Inflammatory macrophage treated with lipopolysaccharide for 1 hour (primary cell): ENCODE data around the gene TTC4.

ENCODE experiments used
- DNase-seq, 2 donors: peaks; one replicate each; pipeline ENCODE4 v3.0.0-alpha.2; 2020 to 2022

Gene TTC4

DNA sequence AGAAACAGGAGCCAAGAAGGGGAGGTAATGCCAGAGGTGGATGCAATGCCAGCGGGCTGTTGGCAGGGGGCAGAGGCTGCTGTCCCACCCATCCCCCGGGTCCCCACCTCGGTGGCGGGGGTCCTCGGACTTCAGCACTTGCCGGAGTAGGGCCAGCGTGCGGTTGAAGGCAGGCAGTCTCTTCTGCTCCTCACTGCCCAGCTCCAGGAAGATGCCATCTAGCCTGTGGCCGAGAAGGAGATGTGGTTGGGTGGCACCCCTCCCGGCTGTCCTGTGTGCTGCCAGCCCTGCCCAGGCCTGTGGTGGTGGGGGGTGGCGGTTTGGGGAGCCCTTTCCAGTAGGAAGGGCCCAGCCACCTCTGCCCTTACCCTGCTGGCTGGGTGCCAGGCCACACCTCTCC is 71.9 kb downstream of the TTC4 start:
- no peak for DNase-seq

DNA sequence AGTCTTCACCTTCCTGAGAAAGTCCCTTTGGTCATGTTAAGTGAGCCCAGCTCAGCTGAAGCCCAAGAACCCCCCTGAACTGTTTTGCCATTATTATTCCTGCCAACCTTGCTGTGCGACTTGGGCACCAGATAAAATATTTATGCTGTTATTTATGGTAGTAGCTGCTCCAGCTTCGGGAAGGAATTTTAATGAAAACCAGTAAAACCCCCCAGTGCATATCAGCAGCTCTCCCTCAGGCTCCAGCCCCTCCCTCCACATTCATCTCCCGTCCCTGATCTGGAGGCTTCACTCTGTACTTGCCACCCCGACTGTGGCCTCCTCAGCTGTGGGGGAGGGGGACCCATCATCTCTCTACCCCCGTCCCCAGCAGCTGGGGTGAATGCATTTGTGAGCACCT is 72.8 kb downstream of the TTC4 start:
- no peak for DNase-seq

DNA sequence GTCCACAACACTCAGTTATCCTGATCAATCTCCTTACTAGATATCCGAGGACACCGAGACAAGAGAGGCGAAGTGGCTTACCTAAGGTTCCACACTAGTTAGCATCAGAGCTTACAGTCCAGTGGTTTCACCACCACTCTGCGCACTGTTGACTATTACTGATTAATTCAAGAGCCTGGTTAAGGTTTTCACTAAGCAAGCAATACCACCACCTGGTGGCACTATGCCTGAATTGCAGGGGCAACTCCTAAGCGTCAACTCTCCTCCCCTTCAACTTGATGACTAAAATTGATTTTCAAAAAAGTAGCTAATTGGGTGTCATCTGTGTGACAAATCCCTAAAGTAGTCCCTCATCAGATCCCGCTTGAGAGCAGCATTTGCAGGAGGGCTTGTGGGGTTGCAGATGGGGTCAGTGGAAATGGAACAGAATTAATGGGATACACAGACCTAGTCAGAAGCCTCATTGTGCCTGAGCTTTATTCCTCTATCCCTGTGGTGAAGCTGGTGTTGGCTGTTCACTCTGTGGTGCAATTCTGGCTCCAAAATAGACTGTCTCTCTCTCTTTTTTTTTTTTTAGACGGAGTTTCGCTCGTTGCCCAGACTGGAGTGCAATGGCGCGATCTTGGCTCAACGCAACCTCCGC is 76.3 kb downstream of the TTC4 start:
- DNase-seq, result peak; percentile 29 to 84
